Naive thymus-derived CD8-positive, alpha-beta T cell (primary cell): ENCODE data around the gene SERTAD3. TPM values are rescaled to one million over a fixed set of nuclear protein-coding genes. Genes with fewer than 3 reads are reported as not detected.
A peak's percentile ranks its signal among the peaks of the same experiment; 100 is the strongest.

Experiments
- ATAC-seq, 2 donors: fragments of 150-1000 bp; cut with Tn5 transposase in 1 of 2; sonication (Bioruptor Pico), chemical (Tn5 transposase) in 1 of 2; 1 replicate in 1 of 2; 2 replicates in 1 of 2; pipeline ENCODE4 v1.10.0; 2021; ENCODE audit warnings: mild to moderate bottlenecking in 2 of 2, moderate library complexity in 2 of 2
- POLR2A ChIA-PET: fragments of 350-600 bp; sonication (Branson Sonifier 250); formaldehyde crosslinking; loops from one replicate; lab custom pipeline; 2021; ENCODE audit warnings: antibody characterized with exemption; lab: Charles Lee
- DNase-seq, 10 donors: peaks; one replicate each; pipeline versions ENCODE4 v3.0.0 to v3.0.0-alpha.2; 2020 to 2022
- H3K27ac Mint-ChIP-seq, 10 donors: one replicate each; pipeline ENCODE4 v1.8.0; 2020 to 2022; ENCODE audit warnings: mild to moderate bottlenecking in 10 of 10, mixed read lengths in 10 of 10, moderate library complexity in 4 of 10, inconsistent platforms in 1 of 10
- H3K27me3 Mint-ChIP-seq, 5 donors: one replicate each; pipeline ENCODE4 v1.8.0; 2021 to 2022; ENCODE audit warnings: mixed read lengths in 5 of 5
- H3K36me3 Mint-ChIP-seq, 3 donors: one replicate each; pipeline ENCODE4 v1.8.0; 2020 to 2022; ENCODE audit warnings: mixed read lengths in 3 of 3, mild to moderate bottlenecking in 2 of 3, inconsistent platforms in 1 of 3
- H3K4me1 Mint-ChIP-seq, 4 donors: one replicate each; pipeline ENCODE4 v1.8.0; 2021 to 2022; ENCODE audit warnings: mixed read lengths in 4 of 4
- H3K4me3 Mint-ChIP-seq, 10 donors: one replicate each; pipeline ENCODE4 v1.8.0; 2020 to 2022; ENCODE audit warnings: mild to moderate bottlenecking in 10 of 10, mixed read lengths in 10 of 10, moderate library complexity in 6 of 10, inconsistent platforms in 1 of 10
- H3K9me3 Mint-ChIP-seq, 9 donors: one replicate each; pipeline ENCODE4 v1.8.0; 2020 to 2022; ENCODE audit warnings: mixed read lengths in 9 of 9, mild to moderate bottlenecking in 3 of 9, inconsistent platforms in 1 of 9, moderate library complexity in 1 of 9
- polyA plus RNA-seq, 3 donors: library from polyadenylated mRNA; unstranded; fragments of 300-500 nt; fragmentation: Illumina TruSeq; gene quantifications; one replicate each; pipeline ENCODE4 v1.2.3, GENCODE V29; 2021
- total RNA-seq, 8 experiments: library from RNA in 2 of 8; stranded (reverse) in 2 of 8; gene quantifications; one replicate each; pipeline ENCODE4 v1.2.3 and lab custom pipeline; 2021 to 2026

SERTAD3 gene
- total and polyA plus RNA-seq, 5 experiments from 2014 or later, result 2.3 to 10.6 (median 9.2) TPM

DNA sequence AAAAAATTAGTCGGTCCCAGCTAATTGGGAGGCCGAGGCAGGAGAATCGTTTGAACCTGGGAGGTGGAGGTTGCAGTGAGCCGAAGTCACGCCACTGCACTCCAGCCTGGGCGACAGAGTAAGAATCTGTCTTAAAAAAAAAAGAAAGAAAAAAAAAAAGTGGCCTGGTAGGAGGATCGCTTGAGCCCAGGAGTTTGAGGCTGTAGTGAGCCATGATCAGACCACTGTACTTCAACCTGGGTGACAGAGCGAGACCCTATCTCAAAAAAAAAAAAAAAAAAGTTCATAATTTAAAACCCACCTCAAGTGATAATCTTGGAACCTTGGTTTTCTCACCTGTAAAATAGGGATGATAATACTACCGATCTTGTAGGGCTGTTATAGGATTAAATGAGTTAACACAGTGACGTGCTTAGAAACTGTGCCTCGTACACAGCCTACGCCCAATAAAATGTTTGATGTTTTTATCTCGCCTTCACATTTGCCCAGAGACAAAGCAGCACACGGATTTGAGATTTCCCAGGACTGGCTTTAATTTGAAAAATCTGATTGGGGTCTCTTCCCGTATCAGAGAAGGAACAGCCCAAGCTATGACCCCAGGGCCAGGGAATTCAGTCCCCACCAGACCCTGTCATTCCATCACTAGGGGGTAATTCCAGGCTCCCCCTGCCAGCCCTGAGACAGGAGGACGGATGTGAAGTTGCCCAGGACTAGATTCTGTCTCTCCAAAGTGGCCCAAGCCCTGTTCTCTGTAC, 22.0 kb downstream of the SERTAD3 start:
- POLR2A ChIA-PET, result interaction anchor here (0.7 to 5.5 kb wide), 9 partner anchors 8 to 996 kb away, joined by 3 to 73 read pairs (median 5); partner anchors contain the start of genes BLVRB, PRX and SERTAD3
- no peak for ATAC-seq
- no peaks in the 10 kb centered on the region for H3K9me3 Mint-ChIP-seq
- H3K36me3 Mint-ChIP-seq, result peaks cover 0 to 6% (median 0%) of the 10 kb centered on the region in 3 donors
- DNase-seq, result peak in 1 of 10 donors; percentile 62
- H3K27me3 Mint-ChIP-seq, result peaks cover 0 to 2% (median 0%) of the 10 kb centered on the region in 5 donors
- H3K4me1 Mint-ChIP-seq, result peaks cover 14 to 45% (median 38%) of the 10 kb centered on the region in 4 donors
- peak overlapping the region; percentile 83 to 98 (median 96) for H3K27ac Mint-ChIP-seq
- H3K4me3 Mint-ChIP-seq, result peak overlapping the region; percentile 56 to 93 (median 88)

DNA sequence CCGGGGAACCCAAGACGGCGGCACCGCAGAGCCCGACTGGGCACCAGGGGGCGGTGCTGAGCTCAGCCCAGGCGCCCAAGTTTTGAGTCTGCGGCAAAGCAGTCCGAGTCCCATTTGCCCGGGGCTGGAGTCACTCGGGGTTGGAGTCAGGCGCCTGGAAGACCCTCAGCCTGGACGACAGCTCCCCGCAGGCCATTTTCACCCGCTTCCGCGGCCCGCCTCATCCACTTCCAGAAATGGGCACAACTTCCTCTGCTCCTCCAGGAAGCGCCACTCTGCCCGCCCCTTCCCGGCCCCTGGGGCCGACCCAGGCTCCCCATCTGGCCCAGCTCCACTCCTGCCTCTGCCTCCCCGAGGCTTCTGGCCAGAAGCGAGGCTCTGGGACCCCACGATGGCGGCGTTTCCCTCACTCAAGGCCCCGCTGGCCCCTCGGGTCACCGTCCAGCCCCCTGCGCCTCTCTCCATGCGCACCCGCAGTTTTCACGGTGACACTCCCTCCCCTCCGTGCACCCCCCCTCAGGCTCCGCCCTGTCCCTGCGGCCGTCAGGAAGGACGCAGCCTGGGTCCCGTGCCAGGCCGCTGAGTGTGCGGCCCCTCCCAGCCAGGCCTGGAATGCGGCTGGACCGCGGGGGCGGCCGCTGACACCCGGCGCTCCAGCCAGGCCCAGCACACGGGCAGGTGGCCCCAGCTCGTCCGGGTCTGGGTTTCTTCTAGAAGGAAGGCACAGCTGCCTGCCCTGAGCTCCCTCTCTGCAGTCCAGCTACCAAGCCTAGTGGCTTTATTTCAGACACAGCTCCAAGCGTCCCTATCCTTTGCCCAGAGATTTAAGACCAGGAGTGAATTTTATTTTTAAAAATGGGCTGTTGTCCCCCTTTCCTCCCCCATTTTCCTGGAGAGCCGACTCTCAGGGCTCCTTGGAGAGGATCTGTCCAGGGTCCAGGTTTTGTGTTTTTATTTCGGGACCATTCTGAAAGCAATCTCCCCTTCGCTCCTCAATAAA, 23.1 kb downstream of the SERTAD3 start:
- peaks cover 17 to 48% (median 41%) of the 10 kb centered on the region in 4 donors for H3K4me1 Mint-ChIP-seq
- POLR2A ChIA-PET, result interaction anchor here (0.6 to 5.5 kb wide), 22 partner anchors 8 to 1822 kb away, joined by 3 to 73 read pairs (median 4); partner anchors contain the start of genes BLVRB, PLD3, PRX and RPS16
- H3K27me3 Mint-ChIP-seq, result peaks cover 0 to 3% (median 0%) of the 10 kb centered on the region in 5 donors
- ATAC-seq (peak; percentile 46 to 56), DNase-seq (peak; percentile 48 to 84 (median 70))
- no peaks in the 10 kb centered on the region for H3K9me3 Mint-ChIP-seq
- peaks cover 0 to 6% (median 0%) of the 10 kb centered on the region in 3 donors for H3K36me3 Mint-ChIP-seq
- H3K27ac Mint-ChIP-seq, result peak overlapping the region; percentile 89 to 98 (median 96)
- peak overlapping the region; percentile 79 to 93 (median 88) for H3K4me3 Mint-ChIP-seq

DNA sequence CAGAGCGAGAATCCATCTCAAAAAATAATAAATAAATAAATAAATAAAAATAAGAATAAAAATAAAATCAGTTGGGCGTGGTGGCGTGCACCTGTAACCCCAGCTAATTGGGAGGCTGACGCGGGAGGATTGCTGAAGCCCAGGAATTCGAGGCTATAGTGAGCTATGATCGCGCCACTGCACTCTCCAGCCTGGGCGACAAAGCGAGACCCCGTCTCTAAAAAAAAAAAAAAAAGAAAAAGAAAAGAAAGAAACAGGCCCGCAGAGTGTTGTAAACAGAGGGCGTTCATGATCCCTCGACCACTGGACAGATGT, 23.7 kb downstream of the SERTAD3 start:
- no peak for DNase-seq
- Mint-ChIP-seq H3K4me3 (peak overlapping the region; percentile 79 to 93 (median 86)), H3K27ac (peak overlapping the region in 9 of 10 donors; percentile 84 to 98 (median 94)), H3K4me1 (peaks cover 16 to 52% (median 37%) of the 10 kb centered on the region in 4 donors), H3K9me3 (no peaks in the 10 kb centered on the region), H3K27me3 (peaks cover 0 to 1% (median 0%) of the 10 kb centered on the region in 5 donors), H3K36me3 (peaks cover 0 to 6% (median 0%) of the 10 kb centered on the region in 3 donors)
- ATAC-seq, result peak in 1 of 2 donors; percentile 7
- POLR2A ChIA-PET, result interaction anchor here (0.6 to 5.5 kb wide), 20 partner anchors 11 to 1822 kb away, joined by 3 to 73 read pairs (median 4); partner anchors contain the start of genes BLVRB, PLD3, RPS16 and SERTAD3

DNA sequence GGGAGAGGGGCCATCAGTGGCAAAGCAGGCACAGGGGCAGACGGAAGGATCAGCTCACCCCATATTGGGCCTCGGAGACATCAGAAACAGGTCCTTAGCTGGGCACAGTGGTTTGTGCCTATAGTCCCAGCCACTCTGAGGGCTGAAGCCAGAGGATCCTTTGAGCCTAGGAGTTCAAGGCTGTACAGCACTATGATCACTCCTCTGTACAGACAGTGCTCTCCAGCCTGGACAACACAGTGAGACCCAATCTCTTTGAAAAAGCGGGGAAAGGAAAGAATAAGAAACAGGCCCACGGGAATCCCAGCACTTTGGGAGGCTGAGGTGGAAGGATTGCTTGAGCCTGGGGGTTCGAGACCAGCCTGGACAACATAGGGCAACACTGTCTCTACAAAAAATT, 24.4 kb downstream of the SERTAD3 start:
- H3K9me3 Mint-ChIP-seq, result no peaks in the 10 kb centered on the region
- DNase-seq (no peak), ATAC-seq (no peak)
- peaks cover 0 to 1% (median 0%) of the 10 kb centered on the region in 5 donors for H3K27me3 Mint-ChIP-seq
- peaks cover 0 to 6% (median 0%) of the 10 kb centered on the region in 3 donors for H3K36me3 Mint-ChIP-seq
- POLR2A ChIA-PET, result interaction anchor here (0.8 to 5.5 kb wide), 9 partner anchors 10 to 1823 kb away, joined by 3 to 73 read pairs (median 5); partner anchors contain the start of genes BLVRB, PLD3 and SERTAD3
- H3K4me1 Mint-ChIP-seq, result peaks cover 16 to 54% (median 35%) of the 10 kb centered on the region in 4 donors
- peak overlapping the region in 6 of 10 donors; percentile 53 to 86 (median 78) for H3K27ac Mint-ChIP-seq
- peak overlapping the region; percentile 49 to 79 (median 70) for H3K4me3 Mint-ChIP-seq

DNA sequence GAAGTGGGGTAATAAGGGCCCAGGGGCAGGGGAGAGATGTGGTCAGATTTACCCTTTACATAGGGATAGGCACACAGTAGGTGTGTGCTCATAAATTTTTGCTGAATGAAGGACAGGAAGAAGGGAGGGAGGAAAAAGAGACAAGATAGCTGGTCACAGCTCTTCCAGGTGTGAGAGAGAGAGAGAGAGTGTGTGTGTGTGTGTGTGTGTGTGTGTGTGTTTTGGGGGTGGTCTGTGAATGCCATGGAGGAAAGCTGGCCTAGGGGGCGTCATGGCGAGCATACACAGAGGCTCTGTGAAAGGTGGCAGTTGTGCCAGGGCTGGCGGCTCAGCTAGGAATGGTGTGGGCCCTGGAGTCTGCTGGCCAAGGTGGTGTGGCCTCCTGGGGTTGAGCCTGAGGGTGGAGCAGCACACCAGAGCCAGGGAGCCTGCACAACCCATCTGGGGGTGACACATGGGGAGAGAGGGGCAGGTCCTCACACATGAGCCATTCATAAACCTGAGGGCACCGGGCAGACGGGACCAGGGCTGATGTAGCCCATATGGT, 25.0 kb downstream of the SERTAD3 start:
- no peaks in the 10 kb centered on the region for H3K9me3 Mint-ChIP-seq
- peaks cover 0 to 6% (median 0%) of the 10 kb centered on the region in 3 donors for H3K36me3 Mint-ChIP-seq
- H3K4me3 Mint-ChIP-seq, result peak overlapping the region in 8 of 10 donors; percentile 16 to 79 (median 58)
- H3K4me1 Mint-ChIP-seq, result peaks cover 11 to 52% (median 29%) of the 10 kb centered on the region in 4 donors
- POLR2A ChIA-PET, result interaction anchor here (1.1 to 1.2 kb wide), 3 partner anchors 14 to 114 kb away, joined by 3 to 5 read pairs (median 5); partner anchors contain the start of gene BLVRB
- H3K27ac Mint-ChIP-seq, result peak overlapping the region in 8 of 10 donors; percentile 20 to 84 (median 70)
- no peak for DNase-seq
- ATAC-seq, result no peak
- H3K27me3 Mint-ChIP-seq, result peaks cover 0 to 1% (median 0%) of the 10 kb centered on the region in 5 donors

DNA sequence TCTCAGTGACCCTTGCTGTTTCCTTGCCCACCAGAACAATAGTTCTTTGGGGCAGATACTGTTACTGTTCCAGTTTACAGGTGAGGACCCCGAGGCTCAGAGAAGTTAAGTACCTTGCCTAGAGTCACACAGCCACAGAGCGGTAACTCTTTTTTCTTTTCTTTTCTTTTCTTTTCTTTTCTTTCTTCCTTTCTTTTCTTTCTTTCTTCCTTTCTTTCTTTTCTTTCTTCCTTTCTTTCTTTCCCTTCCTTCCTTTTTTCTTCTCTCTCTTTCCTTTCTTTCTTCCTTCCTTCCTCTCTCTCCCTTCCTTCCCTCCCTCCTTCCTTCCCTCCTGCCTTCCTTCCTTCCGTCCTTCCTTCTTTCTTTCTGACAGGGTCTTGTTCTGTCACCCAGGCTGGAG, 26.1 kb downstream of the SERTAD3 start:
- peaks cover 0 to 6% (median 0%) of the 10 kb centered on the region in 3 donors for H3K36me3 Mint-ChIP-seq
- DNase-seq (no peak), ATAC-seq (no peak)
- peaks cover 0 to 2% (median 0%) of the 10 kb centered on the region in 5 donors for H3K27me3 Mint-ChIP-seq
- H3K9me3 Mint-ChIP-seq, result no peaks in the 10 kb centered on the region
- POLR2A ChIA-PET, result interaction anchor here (1.2 kb wide), 1 partner anchor 113 kb away, joined by 3 read pairs; no protein-coding TSS in a partner anchor
- peaks cover 14 to 58% (median 34%) of the 10 kb centered on the region in 4 donors for H3K4me1 Mint-ChIP-seq
- peak overlapping the region in 3 of 10 donors; percentile 13 to 22 (median 19) for H3K4me3 Mint-ChIP-seq
- H3K27ac Mint-ChIP-seq, result peak overlapping the region in 6 of 10 donors; percentile 21 to 87 (median 50)

DNA sequence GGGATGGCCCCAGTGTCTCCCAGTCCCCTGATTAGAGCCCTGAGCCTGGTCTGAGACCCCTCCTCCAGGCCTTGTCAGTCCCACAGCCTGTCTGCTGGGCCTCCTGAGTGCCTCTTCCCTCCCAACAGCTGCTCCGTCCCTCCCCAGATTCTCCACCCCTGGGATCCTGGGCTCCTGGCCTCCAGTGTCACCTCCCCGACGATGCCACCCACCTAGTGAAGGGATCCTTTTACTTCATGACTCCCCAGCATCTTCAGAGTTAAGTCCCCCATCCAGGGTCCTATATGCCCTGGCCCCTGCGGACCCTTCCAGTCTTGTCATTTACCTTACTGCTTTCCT, 26.5 kb downstream of the SERTAD3 start:
- POLR2A ChIA-PET, result interaction anchor here (0.6 to 1.0 kb wide), 2 partner anchors 14 to 178 kb away, joined by 3 read pairs; no protein-coding TSS in a partner anchor
- Mint-ChIP-seq H3K27me3 (peaks cover 0 to 2% (median 0%) of the 10 kb centered on the region in 5 donors), H3K4me1 (peaks cover 14 to 60% (median 34%) of the 10 kb centered on the region in 4 donors), H3K27ac (peak overlapping the region in 5 of 10 donors; percentile 21 to 87 (median 60)), H3K9me3 (no peaks in the 10 kb centered on the region), H3K36me3 (peaks cover 0 to 5% (median 0%) of the 10 kb centered on the region in 3 donors), H3K4me3 (peak overlapping the region in 2 of 10 donors; percentile 13 to 22)
- ATAC-seq (no peak), DNase-seq (no peak)

DNA sequence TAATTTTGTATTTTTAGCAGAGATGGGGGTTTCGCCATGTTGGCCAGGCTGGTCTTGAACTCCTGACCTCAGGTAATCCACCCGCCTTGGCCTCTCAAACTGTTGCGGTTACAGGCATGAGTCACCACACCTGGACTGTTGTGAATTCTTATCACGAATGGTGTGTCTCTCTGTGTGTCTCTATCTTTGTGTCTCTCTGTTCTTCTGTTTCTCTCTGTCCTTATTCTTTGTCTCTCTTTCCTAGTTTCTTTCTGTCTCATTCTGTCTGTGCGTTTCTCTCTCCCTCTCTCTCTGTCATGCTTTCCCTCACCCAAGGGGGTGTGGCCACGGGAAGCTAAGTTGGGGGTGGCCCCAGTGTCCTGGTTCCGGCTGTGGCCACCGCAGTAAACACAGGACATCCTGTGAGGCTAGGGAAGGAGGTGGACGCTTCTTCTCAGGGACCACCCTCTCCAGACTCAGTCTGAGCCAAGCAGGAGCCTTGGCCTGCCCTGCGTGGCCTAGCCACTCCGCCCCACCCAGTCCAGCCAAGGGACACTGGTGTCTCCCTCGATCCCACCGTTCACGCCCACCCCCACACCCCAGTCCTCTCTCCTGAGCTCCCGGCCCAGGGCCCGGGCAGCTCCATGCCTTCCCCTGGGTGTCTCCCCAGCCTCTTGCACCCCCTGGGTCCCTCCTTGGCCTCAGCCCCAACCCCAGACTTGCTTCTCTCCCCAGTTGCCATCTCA, 27.1 kb downstream of the SERTAD3 start:
- Mint-ChIP-seq H3K4me1 (peaks cover 14 to 55% (median 31%) of the 10 kb centered on the region in 4 donors), H3K36me3 (no peaks in the 10 kb centered on the region), H3K9me3 (no peaks in the 10 kb centered on the region), H3K4me3 (peak overlapping the region in 3 of 10 donors; percentile 0 to 41 (median 26)), H3K27ac (peak overlapping the region in 5 of 10 donors; percentile 27 to 93 (median 84)), H3K27me3 (peaks cover 0 to 2% (median 0%) of the 10 kb centered on the region in 5 donors)
- DNase-seq (no peak), ATAC-seq (no peak)
- POLR2A ChIA-PET, result interaction anchor here (0.6 to 1.0 kb wide), 2 partner anchors 14 to 178 kb away, joined by 3 read pairs; no protein-coding TSS in a partner anchor

DNA sequence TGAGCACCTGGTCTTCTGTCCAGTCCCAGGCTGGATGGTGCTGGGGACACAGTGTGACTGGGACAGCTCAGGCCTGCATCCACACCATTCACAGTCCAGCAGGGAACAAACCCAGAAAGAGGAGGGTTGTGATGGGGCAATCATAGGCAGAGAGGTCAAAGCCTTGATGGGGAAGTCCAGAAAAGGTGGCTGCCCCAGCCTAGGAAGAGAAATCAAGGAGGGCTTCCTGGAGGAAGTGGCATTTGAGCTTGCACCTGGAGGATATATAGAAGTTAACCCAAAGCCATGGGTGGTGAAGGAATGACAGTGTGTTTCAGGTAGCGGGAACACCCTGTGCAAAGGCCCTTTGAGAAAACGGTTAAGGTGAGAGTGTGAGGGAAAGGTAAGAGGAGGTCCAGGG, 28.4 kb downstream of the SERTAD3 start:
- H3K36me3 Mint-ChIP-seq, result no peaks in the 10 kb centered on the region
- H3K4me3 Mint-ChIP-seq, result peak overlapping the region in 1 of 10 donors; percentile 8
- ATAC-seq (no peak), DNase-seq (no peak)
- H3K4me1 Mint-ChIP-seq, result peaks cover 14 to 52% (median 30%) of the 10 kb centered on the region in 4 donors
- H3K27ac Mint-ChIP-seq, result peak overlapping the region in 3 of 10 donors; percentile 29 to 48 (median 39)
- H3K9me3 Mint-ChIP-seq, result no peaks in the 10 kb centered on the region
- POLR2A ChIA-PET, result interaction anchor here (0.7 kb wide), 2 partner anchors 27 to 1760 kb away, joined by 3 to 5 read pairs; no protein-coding TSS in a partner anchor
- peaks cover 0 to 2% (median 0%) of the 10 kb centered on the region in 5 donors for H3K27me3 Mint-ChIP-seq

DNA sequence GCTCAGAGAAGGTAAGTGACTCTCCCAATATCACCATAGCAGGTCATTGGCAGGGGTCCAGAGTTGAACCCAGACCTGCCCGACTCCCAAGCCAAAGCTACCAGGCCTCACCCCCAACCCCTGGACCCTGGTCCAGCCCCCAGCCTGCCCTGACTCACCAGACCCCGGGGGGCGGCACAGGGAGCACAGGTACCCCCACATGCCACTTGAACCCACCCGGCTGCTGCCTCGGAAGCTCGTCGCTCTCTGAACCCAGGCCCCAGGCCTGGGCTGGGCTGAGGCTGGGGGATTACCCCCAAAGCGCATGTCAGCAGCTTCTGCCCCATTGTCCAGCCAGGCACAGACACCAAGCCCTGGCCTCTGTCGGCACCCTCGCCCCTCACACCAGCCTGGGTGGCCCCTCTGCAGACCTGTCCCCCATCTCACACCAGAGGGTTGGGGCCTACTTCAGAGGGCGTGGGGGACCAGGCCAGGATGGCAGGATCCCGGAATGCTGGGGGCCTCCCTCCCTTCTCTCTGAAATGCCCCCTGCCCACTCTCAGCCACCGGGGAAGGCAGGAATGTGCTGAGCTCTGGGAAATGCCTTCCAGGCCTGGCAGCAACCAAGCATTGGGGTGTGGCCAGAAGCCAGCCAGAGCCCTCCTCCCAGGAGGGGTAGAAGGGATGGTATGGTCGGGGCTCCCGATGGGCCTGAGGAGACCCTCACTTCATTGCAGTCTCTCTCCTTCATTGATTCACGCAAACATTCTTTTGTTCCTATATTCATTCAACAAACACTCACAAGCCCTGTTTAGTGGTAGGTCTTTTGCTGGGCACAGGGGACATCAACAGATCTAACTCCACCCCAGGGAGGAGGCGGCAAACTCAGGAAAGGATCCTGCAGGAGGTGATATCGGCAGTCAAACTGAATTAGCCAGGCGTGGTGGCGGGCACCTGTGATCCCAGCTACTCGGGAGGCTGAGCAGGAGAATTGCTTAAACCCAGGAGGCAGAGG, 29.3 kb downstream of the SERTAD3 start:
- POLR2A ChIA-PET, result interaction anchor here (0.5 to 1.6 kb wide), 5 partner anchors 8 to 51 kb away, joined by 3 to 5 read pairs (median 3); partner anchors contain the start of genes BLVRB and SERTAD1
- Mint-ChIP-seq H3K27me3 (peaks cover 0 to 2% (median 0%) of the 10 kb centered on the region in 5 donors), H3K9me3 (no peaks in the 10 kb centered on the region), H3K36me3 (no peaks in the 10 kb centered on the region), H3K4me3 (no peak overlapping the region), H3K27ac (no peak overlapping the region), H3K4me1 (peaks cover 14 to 51% (median 28%) of the 10 kb centered on the region in 4 donors)
- peak in 1 of 10 donors; percentile 54 for DNase-seq
- ATAC-seq, result no peak
